Measurements from ENCODE around the gene CST4.
A peak's percentile ranks its signal among the peaks of the same experiment; 100 is the strongest.
"Not testable (repeated sequence)": the region's sequence is repeated elsewhere in the genome, so short reads cannot be mapped to it uniquely, and the experiment has no call there.

The CST4 gene, protein sequence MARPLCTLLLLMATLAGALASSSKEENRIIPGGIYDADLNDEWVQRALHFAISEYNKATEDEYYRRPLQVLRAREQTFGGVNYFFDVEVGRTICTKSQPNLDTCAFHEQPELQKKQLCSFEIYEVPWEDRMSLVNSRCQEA

GRCh38 chr20:23688684-23689398, at the start of gene CST4:
TSS of gene CST4 (minus strand) at chr20:23689038. CDS start at chr20:23688969, 69 bp downstream.
- DNase-seq (ENCODE audit: low read depth in 2 of 2): not testable (repeated sequence)

DNA sequence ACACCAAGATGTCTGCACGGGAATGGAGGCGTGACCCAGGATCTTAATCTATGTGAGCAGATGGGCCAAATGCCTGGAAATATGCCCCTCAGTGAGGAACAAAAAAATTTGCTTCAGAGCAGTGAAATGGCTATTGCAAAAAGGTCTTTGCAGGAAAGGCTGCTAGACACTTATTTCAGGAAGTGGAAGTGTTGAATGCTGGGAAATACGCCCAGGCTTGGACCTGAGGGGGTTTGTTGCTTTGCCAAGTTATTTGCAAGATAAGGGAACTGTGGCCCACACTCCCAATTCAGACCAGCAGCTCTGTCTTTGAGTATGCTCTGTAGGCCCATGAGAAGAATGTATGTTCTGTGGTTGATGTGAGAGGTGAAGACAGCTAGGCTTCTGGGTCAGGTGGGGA, 46.6 kb upstream of the CST4 start:
- not testable (repeated sequence) for DNase-seq (ENCODE audit: low read depth in 2 of 2)

DNA sequence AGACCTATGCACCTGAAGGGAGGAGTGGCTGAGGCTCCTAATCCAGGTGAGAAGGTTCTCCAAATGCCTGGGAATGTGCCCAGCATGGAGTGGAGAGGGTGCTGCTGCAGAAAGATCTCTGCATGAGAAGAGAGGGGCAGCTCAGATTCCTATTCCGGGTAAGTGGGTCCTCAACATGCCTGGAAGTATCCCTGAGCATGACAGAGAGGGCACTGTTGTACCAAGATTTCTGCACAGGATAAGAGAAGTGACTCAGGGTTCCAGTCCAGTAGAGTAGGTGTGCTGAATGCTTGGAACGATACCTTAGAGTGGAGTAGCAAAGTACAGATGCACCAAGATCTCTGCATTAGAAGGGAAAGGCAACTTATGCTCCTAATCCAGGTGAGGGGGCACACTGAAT, 46.1 kb upstream of the CST4 start:
- DNase-seq (ENCODE audit: low read depth in 2 of 2): not testable (repeated sequence)

DNA sequence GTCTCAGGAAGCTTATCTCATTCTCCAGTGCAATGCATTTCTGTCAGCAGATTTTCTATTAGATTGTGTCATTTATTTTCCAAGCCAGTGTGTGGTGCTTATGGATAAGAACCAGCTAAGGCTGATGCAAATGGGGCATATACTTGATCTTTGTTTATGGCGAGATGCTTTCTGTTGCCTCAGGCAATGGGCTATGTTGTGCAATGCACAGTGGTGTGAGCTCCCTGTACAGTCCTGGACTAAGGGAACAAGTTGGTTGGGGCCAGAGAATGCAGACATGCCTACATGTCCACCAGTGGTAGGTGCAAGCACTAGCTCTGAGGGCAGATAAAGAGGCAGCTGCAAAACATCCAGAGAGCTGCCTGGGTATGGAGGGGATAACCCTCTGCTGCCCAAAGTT, 45.6 kb upstream of the CST4 start:
- DNase-seq (ENCODE audit: low read depth in 2 of 2): not testable (repeated sequence)

DNA sequence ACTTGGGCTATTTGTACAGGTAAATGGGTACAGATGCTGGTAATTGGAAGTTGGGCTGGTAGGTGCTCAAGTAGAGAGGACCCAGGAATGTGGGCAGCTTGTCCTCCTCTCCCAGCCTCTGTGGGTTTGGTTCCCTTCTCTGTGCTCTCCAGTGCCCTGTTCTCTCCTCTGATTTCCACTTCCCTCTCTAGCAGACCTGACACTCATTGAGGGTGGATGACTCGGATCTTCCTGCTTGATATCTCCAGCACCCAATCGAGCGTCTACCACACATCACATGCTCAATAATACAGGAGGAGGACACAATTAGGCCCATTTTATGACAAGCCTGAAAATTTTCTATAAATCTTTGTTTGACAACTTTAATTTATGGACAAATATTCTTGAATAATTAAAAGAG, 38.2 kb upstream of the CST4 start:
- DNase-seq (ENCODE audit: low read depth in 2 of 2): no peak

DNA sequence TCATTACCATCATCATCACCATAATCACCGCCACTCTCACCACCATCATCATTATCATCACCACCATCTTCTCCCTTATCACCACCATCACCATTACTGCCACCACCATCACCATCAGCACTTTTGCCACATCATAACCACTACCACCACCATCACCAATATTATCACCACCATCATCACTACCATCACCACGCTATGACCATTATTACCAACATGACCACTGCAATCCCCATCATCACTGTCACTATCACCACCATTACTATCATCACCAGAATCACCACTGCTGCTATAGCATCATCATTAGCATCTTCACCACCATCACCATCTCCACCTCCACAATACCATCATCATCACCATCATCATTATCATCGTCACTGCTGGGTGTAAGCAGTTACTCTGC, 36.3 kb upstream of the CST4 start:
- no peak for DNase-seq (ENCODE audit: low read depth in 2 of 2)

- peak in 1 of 2 donors; percentile 8 for DNase-seq (ENCODE audit: low read depth in 2 of 2)
Measured at GRCh38 chr20:23723659-23724307, 34.9 kb upstream of the CST4 start.

DNA sequence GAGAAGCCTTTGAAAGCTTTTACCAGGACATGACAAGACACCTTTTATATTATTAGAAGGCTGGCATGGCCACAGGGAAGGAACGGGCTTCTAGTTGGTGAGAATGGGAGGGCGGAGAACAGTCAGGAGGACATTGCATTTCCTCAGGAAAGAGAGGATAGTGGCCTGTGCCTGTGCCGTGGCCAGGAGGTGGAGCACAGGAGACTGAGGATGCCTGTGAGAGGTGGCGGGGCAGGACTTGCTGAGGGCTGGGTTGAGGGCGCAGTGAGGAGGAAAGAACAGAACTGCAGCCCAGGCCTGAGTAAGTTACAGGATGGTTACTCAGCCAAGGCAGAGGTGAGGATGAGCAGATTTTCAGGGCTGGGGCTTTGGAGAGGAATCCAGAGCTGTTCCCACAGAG, 34.0 kb upstream of the CST4 start:
- DNase-seq (ENCODE audit: low read depth in 2 of 2): not testable (repeated sequence)

DNA sequence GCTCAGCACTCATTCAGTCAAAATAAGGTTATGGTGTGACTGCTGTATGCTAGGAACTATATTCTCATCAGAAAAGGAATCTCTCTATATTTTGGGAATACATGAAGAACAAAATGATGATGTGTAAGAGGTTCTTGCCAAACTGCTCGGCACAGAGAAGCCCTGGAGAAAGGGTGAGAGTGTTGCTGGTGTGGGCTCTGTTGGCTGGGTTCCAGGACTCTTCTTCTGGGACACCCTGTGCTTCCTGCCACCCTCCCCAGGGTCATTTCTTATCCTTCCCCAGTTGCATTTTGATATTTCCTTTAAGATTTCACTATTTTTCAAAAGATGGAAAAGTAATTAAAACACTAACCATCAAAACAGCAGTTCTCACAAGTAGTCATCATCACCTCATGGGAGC, 33.1 kb upstream of the CST4 start:
- no peak for DNase-seq (ENCODE audit: low read depth in 2 of 2)

GRCh38 chr20:23719351-23719750, 30.5 kb upstream of the CST4 start:
- not testable (repeated sequence) for DNase-seq (ENCODE audit: low read depth in 2 of 2)

- DNase-seq (ENCODE audit: low read depth in 2 of 2): not testable (repeated sequence)
Measured at GRCh38 chr20:23711778-23712177, 22.9 kb upstream of the CST4 start.

- DNase-seq (ENCODE audit: low read depth in 2 of 2): no peak
Measured at GRCh38 chr20:23710771-23711170, 21.9 kb upstream of the CST4 start.

- no peak for DNase-seq (ENCODE audit: low read depth in 2 of 2)
Measured at GRCh38 chr20:23705895-23706294, 17.1 kb upstream of the CST4 start.

GRCh38 chr20:23702021-23702420, 13.2 kb upstream of the CST4 start:
- no peak for DNase-seq (ENCODE audit: low read depth in 2 of 2)

GRCh38 chr20:23700931-23701330, 12.1 kb upstream of the CST4 start:
- no peak for DNase-seq (ENCODE audit: low read depth in 2 of 2)

- no peak for DNase-seq (ENCODE audit: low read depth in 2 of 2)
Measured at GRCh38 chr20:23697947-23698346, 9.1 kb upstream of the CST4 start.

- DNase-seq (ENCODE audit: low read depth in 2 of 2): not testable (repeated sequence)
Measured at GRCh38 chr20:23695068-23695395, 6.2 kb upstream of the CST4 start.

DNA sequence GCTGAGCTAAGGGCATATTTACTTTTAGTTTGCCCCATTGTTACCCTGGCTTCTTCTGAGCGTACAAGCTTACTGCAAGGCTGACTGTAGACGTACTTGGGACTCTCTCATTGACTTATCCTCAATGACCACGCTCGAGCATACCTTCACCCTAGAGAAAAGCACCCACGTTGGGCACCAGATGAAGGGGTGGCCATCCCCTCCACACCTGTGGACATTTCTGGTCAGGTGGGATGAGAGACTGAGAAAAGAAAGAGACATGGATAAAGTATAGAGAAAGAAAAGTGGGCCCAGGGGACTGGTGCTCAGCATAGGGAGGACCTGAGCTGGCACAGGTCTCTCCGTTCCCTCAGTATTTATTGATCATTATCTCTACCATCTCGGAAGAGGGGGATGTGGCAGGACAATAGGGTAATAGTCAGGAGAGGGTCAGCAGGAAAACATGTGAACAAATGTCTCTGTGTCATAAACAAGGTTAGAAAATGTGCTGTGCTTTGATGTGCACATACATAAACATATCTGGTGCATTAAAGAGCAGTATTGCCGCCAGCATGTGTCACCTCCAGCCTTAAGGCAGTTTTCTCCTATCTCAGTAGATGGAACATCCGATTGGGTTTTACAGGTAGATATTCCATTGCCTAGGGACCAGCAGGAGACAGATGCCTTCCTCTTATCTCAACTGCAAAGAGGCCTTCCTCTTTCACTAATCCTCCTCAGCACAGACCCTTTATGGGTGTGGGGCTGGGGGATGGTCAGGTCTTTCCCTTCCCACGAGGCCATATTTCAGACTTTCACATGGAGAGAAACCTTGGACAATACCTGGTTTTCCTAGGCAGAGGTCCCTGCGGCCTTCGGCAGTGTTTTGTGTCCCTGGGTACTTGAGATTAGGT, 5.6 kb upstream of the CST4 start:
- DNase-seq (ENCODE audit: low read depth in 2 of 2): not testable (repeated sequence)

DNA sequence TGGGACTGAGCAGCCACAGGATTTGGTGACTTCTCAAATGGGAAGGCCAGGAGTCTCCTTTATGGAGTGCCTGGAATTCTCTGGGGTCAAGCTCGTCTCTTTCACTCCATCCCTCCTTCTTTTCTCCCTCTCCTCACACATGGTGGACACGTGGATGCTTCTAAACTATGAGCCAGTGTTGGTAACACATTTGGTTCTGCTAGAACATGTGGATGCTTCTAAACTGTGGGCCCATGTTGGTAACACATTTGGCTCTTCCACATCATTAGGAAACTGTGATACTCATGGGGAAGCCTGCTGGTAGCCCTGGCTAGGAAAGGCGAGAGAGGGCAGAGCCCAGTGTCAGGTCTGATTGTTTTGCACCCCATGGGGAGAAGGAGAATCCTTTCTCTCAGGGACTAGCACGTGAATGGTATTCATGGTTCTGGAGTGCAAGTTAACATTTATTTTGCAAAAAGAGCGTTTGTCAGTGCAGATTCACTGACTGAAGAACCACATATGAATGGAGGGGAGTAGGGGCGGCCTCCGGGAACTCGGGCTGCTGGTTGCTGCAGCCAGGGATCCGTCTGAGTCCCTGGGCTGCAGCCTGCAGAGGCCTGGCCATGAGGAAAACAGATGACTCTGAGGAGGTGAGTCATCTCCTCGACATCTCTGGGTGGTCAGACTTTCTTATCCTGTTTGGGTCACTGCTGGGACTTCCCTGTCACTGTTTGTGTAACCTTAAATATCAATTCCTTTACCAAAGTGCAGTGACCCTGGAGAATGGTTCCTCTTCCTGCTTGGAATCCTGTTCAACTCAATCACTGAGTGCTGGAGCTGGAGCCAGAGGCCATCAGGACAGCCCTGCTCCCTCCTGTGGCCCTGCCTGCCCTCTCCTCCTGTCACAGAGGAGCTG, 4.1 kb upstream of the CST4 start:
- not testable (repeated sequence) for DNase-seq (ENCODE audit: low read depth in 2 of 2)

GRCh38 chr20:23691675-23692074, 2.8 kb upstream of the CST4 start:
- DNase-seq (ENCODE audit: low read depth in 2 of 2): no peak

GRCh38 chr20:23690581-23690980, 1.7 kb upstream of the CST4 start:
- no peak for DNase-seq (ENCODE audit: low read depth in 2 of 2)

Data from stimulated activated CD8-positive, alpha-beta memory T cell treated with anti-CD3 and anti-CD28 coated beads, Interleukin-15, amount 100 ng/mL, for 48 hours (primary cell).